Measurements from ENCODE around the gene INMT.

GRCh38 chr7:30761214-30762156 lies 9.6 kb downstream of the INMT start:
- TF ChIP-seq, protein P1, sequence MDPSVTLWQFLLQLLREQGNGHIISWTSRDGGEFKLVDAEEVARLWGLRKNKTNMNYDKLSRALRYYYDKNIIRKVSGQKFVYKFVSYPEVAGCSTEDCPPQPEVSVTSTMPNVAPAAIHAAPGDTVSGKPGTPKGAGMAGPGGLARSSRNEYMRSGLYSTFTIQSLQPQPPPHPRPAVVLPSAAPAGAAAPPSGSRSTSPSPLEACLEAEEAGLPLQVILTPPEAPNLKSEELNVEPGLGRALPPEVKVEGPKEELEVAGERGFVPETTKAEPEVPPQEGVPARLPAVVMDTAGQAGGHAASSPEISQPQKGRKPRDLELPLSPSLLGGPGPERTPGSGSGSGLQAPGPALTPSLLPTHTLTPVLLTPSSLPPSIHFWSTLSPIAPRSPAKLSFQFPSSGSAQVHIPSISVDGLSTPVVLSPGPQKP (IDR thresholded peaks at IDR 0.05; ENCODE audit: low read depth, low read length) = no peak
- TF ChIP-seq RFX5 (IDR thresholded peaks at IDR 0.05) (no peak), EHF (CRISPR knock-in tag; IDR thresholded peaks at IDR 0.05) (no peak), MYC (IDR thresholded peaks at IDR 0.05; ENCODE audit: borderline replicate concordance, low read length) (no peak), EP300 (IDR thresholded peaks at IDR 0.05) (no peak), MAX (IDR thresholded peaks at IDR 0.05) (no peak)
- TF ChIP-seq, protein P2, sequence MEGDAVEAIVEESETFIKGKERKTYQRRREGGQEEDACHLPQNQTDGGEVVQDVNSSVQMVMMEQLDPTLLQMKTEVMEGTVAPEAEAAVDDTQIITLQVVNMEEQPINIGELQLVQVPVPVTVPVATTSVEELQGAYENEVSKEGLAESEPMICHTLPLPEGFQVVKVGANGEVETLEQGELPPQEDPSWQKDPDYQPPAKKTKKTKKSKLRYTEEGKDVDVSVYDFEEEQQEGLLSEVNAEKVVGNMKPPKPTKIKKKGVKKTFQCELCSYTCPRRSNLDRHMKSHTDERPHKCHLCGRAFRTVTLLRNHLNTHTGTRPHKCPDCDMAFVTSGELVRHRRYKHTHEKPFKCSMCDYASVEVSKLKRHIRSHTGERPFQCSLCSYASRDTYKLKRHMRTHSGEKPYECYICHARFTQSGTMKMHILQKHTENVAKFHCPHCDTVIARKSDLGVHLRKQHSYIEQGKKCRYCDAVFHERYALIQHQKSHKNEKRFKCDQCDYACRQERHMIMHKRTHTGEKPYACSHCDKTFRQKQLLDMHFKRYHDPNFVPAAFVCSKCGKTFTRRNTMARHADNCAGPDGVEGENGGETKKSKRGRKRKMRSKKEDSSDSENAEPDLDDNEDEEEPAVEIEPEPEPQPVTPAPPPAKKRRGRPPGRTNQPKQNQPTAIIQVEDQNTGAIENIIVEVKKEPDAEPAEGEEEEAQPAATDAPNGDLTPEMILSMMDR (IDR thresholded peaks at IDR 0.05) = no peak
